ENCODE results near the gene NEDD4.
"Not testable (repeated sequence)": the region's sequence is repeated elsewhere in the genome, so short reads cannot be mapped to it uniquely, and the experiment has no call there.

DNA sequence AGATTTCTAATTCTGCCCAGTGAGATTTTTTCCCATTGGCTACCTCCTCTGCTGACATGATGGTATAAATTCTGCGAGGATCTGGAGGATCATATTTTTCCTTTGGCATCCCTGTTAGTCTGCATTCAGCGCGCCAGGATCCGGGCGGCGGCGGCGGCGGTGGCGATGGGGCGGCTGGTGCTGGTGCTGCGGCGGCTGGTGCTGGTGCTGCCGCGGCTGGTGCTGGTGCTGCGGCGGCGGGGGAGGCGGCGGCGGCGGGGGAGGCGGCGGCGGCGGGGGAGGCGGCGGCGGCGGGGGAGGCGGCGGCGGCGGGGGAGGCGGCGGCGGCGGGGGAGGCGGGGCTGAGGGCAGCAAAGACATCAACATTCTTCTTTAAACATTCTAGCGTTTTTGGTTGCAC, 13.6 kb upstream of the NEDD4 start:
- TF ChIP-seq, protein P1, sequence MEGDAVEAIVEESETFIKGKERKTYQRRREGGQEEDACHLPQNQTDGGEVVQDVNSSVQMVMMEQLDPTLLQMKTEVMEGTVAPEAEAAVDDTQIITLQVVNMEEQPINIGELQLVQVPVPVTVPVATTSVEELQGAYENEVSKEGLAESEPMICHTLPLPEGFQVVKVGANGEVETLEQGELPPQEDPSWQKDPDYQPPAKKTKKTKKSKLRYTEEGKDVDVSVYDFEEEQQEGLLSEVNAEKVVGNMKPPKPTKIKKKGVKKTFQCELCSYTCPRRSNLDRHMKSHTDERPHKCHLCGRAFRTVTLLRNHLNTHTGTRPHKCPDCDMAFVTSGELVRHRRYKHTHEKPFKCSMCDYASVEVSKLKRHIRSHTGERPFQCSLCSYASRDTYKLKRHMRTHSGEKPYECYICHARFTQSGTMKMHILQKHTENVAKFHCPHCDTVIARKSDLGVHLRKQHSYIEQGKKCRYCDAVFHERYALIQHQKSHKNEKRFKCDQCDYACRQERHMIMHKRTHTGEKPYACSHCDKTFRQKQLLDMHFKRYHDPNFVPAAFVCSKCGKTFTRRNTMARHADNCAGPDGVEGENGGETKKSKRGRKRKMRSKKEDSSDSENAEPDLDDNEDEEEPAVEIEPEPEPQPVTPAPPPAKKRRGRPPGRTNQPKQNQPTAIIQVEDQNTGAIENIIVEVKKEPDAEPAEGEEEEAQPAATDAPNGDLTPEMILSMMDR (optimal IDR thresholded peaks at IDR 0.05 in 1 of 3, IDR thresholded peaks at IDR 0.05 in 1 of 3, conservative IDR thresholded peaks at IDR 0.05 in 1 of 3; ENCODE audit: extremely low read depth in 1 of 3, insufficient read depth in 2 of 3, low read length in 3 of 3): not testable (repeated sequence)
- not testable (repeated sequence) for TF ChIP-seq EZH2 (IDR thresholded peaks at IDR 0.05; ENCODE audit: low read length)

All from keratinocyte (primary cell).